Body of pancreas (tissue), 4 donors: ENCODE results near the gene ATXN1.
"Not testable (repeated sequence)": the region's sequence is repeated elsewhere in the genome, so short reads cannot be mapped to it uniquely, and the experiment has no call there.

Source experiments
- CTCF ChIP-seq, 7 experiments: fragments of 450-650 bp in 4 of 7; fragments of 200-600 bp in 3 of 7; sonication (generic) in 3 of 7; IDR thresholded peaks; one replicate each; pipeline ENCODE4 v1.5.1; 2016 to 2019; ENCODE audit warnings: antibody characterized with exemption in 7 of 7
- POLR2A ChIP-seq, 3 donors: fragments of 450-650 bp; IDR thresholded peaks; one replicate each; pipeline ENCODE4 v1.6.1; 2016; ENCODE audit warnings: antibody characterized with exemption in 3 of 3, mild to moderate bottlenecking in 2 of 3

- not testable (repeated sequence) for TF ChIP-seq CTCF, POLR2A (IDR thresholded peaks at IDR 0.05)
Measured at GRCh38 chr6:16463246-16463645, 298.0 kb downstream of the ATXN1 start.
